OCI-LY7 (cell line): ENCODE data around the gene IGFL3. TPM values are rescaled to one million over a fixed set of nuclear protein-coding genes. Genes with fewer than 3 reads are reported as not detected.

Source experiments
- BruUV-seq: library from RNA; stranded (reverse); fragments of 400-500 nt; replicated peaks from 2 replicates; lab custom pipeline; 2021; lab: Mats Ljungman, UMichigan
- CTCF ChIA-PET: fragments of 300-600 bp; sonication (Branson Sonifier 250); formaldehyde crosslinking; loops from one replicate; lab custom pipeline; 2022; ENCODE audit warnings: antibody characterized with exemption; ENCODE audit not compliant: unreplicated experiment; lab: Charles Lee
- POLR2A ChIA-PET: fragments of 300-600 bp; sonication (Branson Sonifier 250); formaldehyde crosslinking; loops from one replicate; lab custom pipeline; 2022; ENCODE audit warnings: antibody characterized with exemption; lab: Charles Lee
- DNase-seq: peaks from one replicate; pipeline ENCODE4 v3.0.0-alpha.2; 2015; ENCODE audit warnings: low spot score
- H2AFZ ChIP-seq: fragments of 200-600 bp; sonication (generic), shearing (Covaris generic); 2 replicates; pipeline ENCODE4 v1.6.1; 2014; ENCODE audit warnings: mild to moderate bottlenecking, antibody characterized with exemption, low read length, moderate library complexity
- H3K27ac ChIP-seq: fragments of 200-600 bp; sonication (generic); 2 replicates; pipeline ENCODE4 v1.5.1; 2014; ENCODE audit warnings: mixed run types, low read depth, mild to moderate bottlenecking, moderate library complexity, low read length, inconsistent platforms; ENCODE audit not compliant: poor library complexity, severe bottlenecking
- H3K36me3 ChIP-seq: fragments of 200-600 bp; sonication (generic); 2 replicates; pipeline ENCODE4 v1.6.1; 2014; ENCODE audit warnings: mild to moderate bottlenecking, antibody characterized with exemption, low read length, moderate library complexity, mixed read lengths; ENCODE audit not compliant: insufficient read depth
- H3K4me1 ChIP-seq: fragments of 200-600 bp; sonication (generic); 2 replicates; pipeline ENCODE4 v1.5.1; 2014; ENCODE audit warnings: mild to moderate bottlenecking, low read length; ENCODE audit not compliant: insufficient read depth, poor library complexity, severe bottlenecking
- H3K4me2 ChIP-seq: fragments of 200-600 bp; sonication (generic); 2 replicates; pipeline ENCODE4 v1.6.1; 2014; ENCODE audit warnings: mild to moderate bottlenecking, low read length
- H3K4me3 ChIP-seq: fragments of 200-600 bp; sonication (generic); 2 replicates; pipeline ENCODE4 v1.5.1; 2014; ENCODE audit warnings: mild to moderate bottlenecking, low read depth, low read length; ENCODE audit not compliant: poor library complexity, severe bottlenecking
- H3K79me2 ChIP-seq: fragments of 200-600 bp; sonication (generic); 2 replicates; pipeline ENCODE4 v1.6.1; 2016; ENCODE audit warnings: low read depth, mild to moderate bottlenecking, low read length, moderate library complexity, mixed read lengths; ENCODE audit not compliant: insufficient read depth
- H3K9me2 ChIP-seq: fragments of 200-600 bp; sonication (generic); 2 replicates; pipeline ENCODE4 v1.6.1; 2016; ENCODE audit warnings: mild to moderate bottlenecking, low read length, mixed read lengths; ENCODE audit not compliant: insufficient read depth
- H3K9me3 ChIP-seq: fragments of 200-600 bp; sonication (generic); 2 replicates; pipeline ENCODE4 v1.6.1; 2014; ENCODE audit warnings: mild to moderate bottlenecking, mixed run types, low read length, mixed read lengths
- H4K20me1 ChIP-seq: fragments of 200-600 bp; sonication (generic); 2 replicates; pipeline ENCODE4 v1.6.1; 2014; ENCODE audit warnings: mild to moderate bottlenecking, antibody characterized with exemption, low read length, moderate library complexity, mixed read lengths; ENCODE audit not compliant: insufficient read depth
- CTCF ChIP-seq: fragments of 200-600 bp; sonication (generic); conservative IDR thresholded peaks from 2 replicates; pipeline ENCODE4 v1.5.1; 2014; ENCODE audit warnings: mild to moderate bottlenecking, antibody characterized with exemption, low read length, moderate library complexity, mixed read lengths
- EZH2phosphoT487 ChIP-seq: fragments of 200-600 bp; sonication (generic); IDR thresholded peaks from 2 replicates; pipeline ENCODE4 v1.6.1; 2018; ENCODE audit warnings: low read depth, borderline replicate concordance, mild to moderate bottlenecking, mixed run types, antibody characterized with exemption, low read length, moderate library complexity, mixed read lengths
- intact Hi-C: fragments of 100-400 bp; cut with micrococcal nuclease; formaldehyde crosslinking; loops from one replicate; pipeline ENCODE4 v1.10.0; 2022; ENCODE audit not compliant: unreplicated experiment
- total RNA-seq, 2 experiments: library from RNA; depleted of rRNA in 1 of 2; stranded (reverse); fragments of >200 nt in 1 of 2; shearing (Covaris generic) in 1 of 2; gene quantifications; 2 replicates each; pipeline ENCODE4 v1.2.3, GENCODE V29; 2014 to 2022

The IGFL3 gene
- total RNA-seq, 2 experiments from 2014 or later = not detected

- Histone ChIP-seq H3K36me3 (no peaks in the 10 kb centered on the region), H4K20me1 (no peaks in the 10 kb centered on the region), H3K27ac (no peak overlapping the region), H2AFZ (no peak overlapping the region), H3K9me3 (no peaks in the 10 kb centered on the region), H3K4me3 (no peak overlapping the region), H3K4me2 (no peak overlapping the region), H3K9me2 (no peaks in the 10 kb centered on the region), H3K79me2 (no peaks in the 10 kb centered on the region), H3K4me1 (no peaks in the 10 kb centered on the region)
- no peak for TF ChIP-seq CTCF
- TF ChIP-seq EZH2phosphoT487 = no peak
- intact Hi-C loops = loop anchor here (2.0 kb wide), 1 partner anchor 182 kb away; no protein-coding TSS in a partner anchor
- DNase-seq = no peak
- POLR2A ChIA-PET = no interaction called here
- BruUV-seq = no TSS peak
- CTCF ChIA-PET = no interaction called here
Measured at GRCh38 chr19:46082728-46083050, 41.8 kb downstream of the IGFL3 start.

- TF ChIP-seq EZH2phosphoT487 (no peak), CTCF (peak; percentile 78)
- H3K36me3 ChIP-seq = no peaks in the 10 kb centered on the region
- H3K9me2 ChIP-seq = no peaks in the 10 kb centered on the region
- no peak overlapping the region for H3K27ac ChIP-seq
- intact Hi-C loops = loop anchor here (2.0 kb wide), 1 partner anchor 183 kb away; no protein-coding TSS in a partner anchor
- no peaks in the 10 kb centered on the region for H3K9me3 ChIP-seq
- H4K20me1 ChIP-seq = no peaks in the 10 kb centered on the region
- no peak overlapping the region for H2AFZ ChIP-seq
- no TSS peak for BruUV-seq
- H3K4me3 ChIP-seq = no peak overlapping the region
- H3K4me1 ChIP-seq = no peaks in the 10 kb centered on the region
- DNase-seq = peak; percentile 48
- POLR2A ChIA-PET = no interaction called here
- H3K4me2 ChIP-seq = no peak overlapping the region
- H3K79me2 ChIP-seq = no peaks in the 10 kb centered on the region
- CTCF ChIA-PET = no interaction called here
Measured at GRCh38 chr19:46081928-46082727, 42.4 kb downstream of the IGFL3 start.

- POLR2A ChIA-PET = no interaction called here
- Histone ChIP-seq H3K36me3 (no peaks in the 10 kb centered on the region), H3K9me3 (no peaks in the 10 kb centered on the region)
Measured at GRCh38 chr19:46080561-46080960, 43.9 kb downstream of the IGFL3 start.

More at GRCh38 chr19:46080561-46080960, 43.9 kb downstream of the IGFL3 start:
- H3K4me3 ChIP-seq = no peak overlapping the region
- no peaks in the 10 kb centered on the region for H3K79me2 ChIP-seq
- no peak overlapping the region for H2AFZ ChIP-seq
- H3K27ac ChIP-seq = no peak overlapping the region
- CTCF ChIA-PET = no interaction called here
- intact Hi-C loops = no loop called here
- TF ChIP-seq EZH2phosphoT487 = no peak
- TF ChIP-seq CTCF = no peak
- BruUV-seq = no TSS peak
- no peaks in the 10 kb centered on the region for H4K20me1 ChIP-seq
- no peak for DNase-seq
- no peak overlapping the region for H3K4me2 ChIP-seq
- H3K9me2 ChIP-seq = no peaks in the 10 kb centered on the region
- H3K4me1 ChIP-seq = no peaks in the 10 kb centered on the region
